HL-60 (cell line): Measurements from ENCODE around the gene ADAM20.

ENCODE experiments used
- DNase-seq, 2 experiments: peaks; one replicate each; pipeline ENCODE4 v3.0.0-alpha.2; 2010 to 2020; ENCODE audit warnings: low read depth in 1 of 2, low spot score in 1 of 2
- H3K27ac ChIP-seq: fragments of 250-450 bp; sonication (Bioruptor Pico); replicated peaks from 2 replicates; pipeline ENCODE4 v1.5.1; 2020; ENCODE audit warnings: mild to moderate bottlenecking, moderate library complexity
- H3K27me3 ChIP-seq: fragments of 250-450 bp; sonication (Bioruptor Pico); 2 replicates; pipeline ENCODE4 v1.5.1; 2021; ENCODE audit warnings: mild to moderate bottlenecking, moderate library complexity; ENCODE audit not compliant: insufficient read depth, poor library complexity, severe bottlenecking
- H3K4me3 ChIP-seq: replicated peaks from 2 replicates; pipeline ENCODE4 v1.5.1; 2011; ENCODE audit warnings: mild to moderate bottlenecking, control low read depth, low read length; ENCODE audit not compliant: insufficient read depth
- GABPA ChIP-seq: IDR thresholded peaks from 2 replicates; pipeline ENCODE4 v1.6.1; 2012; ENCODE audit warnings: low read depth
- POLR2AphosphoS5 ChIP-seq: IDR thresholded peaks from 2 replicates; pipeline ENCODE4 v1.6.1; 2012; ENCODE audit warnings: low read depth
- SPI1 ChIP-seq: IDR thresholded peaks from 2 replicates; pipeline ENCODE4 v1.6.1; 2012; ENCODE audit warnings: low read depth, mild to moderate bottlenecking, borderline replicate concordance
- TF ChIP-seq, protein P1 (sequence below): IDR thresholded peaks from one replicate; pipeline ENCODE4 v1.5.1; 2011; ENCODE audit warnings: low read length, control low read depth, inconsistent platforms; ENCODE audit not compliant: insufficient read depth
- TF ChIP-seq, protein P2 (sequence below): IDR thresholded peaks from 2 replicates; pipeline ENCODE4 v1.6.1; 2012; ENCODE audit warnings: low read depth; ENCODE audit not compliant: insufficient replicate concordance

ADAM20 gene

DNA sequence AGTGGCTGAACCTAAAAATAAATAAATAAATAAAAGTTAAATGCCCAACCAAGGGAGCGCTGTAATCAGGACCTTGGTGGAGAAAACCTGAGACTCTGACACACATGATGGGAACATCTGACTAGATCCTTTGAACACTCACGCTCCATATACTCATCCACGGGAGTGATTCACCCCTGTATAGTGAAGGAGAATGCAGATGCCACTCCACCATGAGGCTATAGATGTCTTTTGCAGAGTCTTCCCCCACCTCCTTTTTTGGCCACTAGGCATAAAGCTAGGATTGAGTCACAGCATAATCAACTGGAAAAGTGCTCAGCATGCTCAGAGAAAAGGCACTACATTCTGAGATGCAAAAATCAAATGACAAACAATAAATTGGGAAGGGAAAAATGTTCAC is 19.0 kb downstream of the ADAM20 start:
- Histone ChIP-seq H3K27ac (no peak overlapping the region), H3K4me3 (no peak overlapping the region), H3K27me3 (no peaks in the 10 kb centered on the region)
- DNase-seq = no peak
- TF ChIP-seq POLR2AphosphoS5 (no peak), SPI1 (no peak), GABPA (no peak)
- TF ChIP-seq, protein P1, sequence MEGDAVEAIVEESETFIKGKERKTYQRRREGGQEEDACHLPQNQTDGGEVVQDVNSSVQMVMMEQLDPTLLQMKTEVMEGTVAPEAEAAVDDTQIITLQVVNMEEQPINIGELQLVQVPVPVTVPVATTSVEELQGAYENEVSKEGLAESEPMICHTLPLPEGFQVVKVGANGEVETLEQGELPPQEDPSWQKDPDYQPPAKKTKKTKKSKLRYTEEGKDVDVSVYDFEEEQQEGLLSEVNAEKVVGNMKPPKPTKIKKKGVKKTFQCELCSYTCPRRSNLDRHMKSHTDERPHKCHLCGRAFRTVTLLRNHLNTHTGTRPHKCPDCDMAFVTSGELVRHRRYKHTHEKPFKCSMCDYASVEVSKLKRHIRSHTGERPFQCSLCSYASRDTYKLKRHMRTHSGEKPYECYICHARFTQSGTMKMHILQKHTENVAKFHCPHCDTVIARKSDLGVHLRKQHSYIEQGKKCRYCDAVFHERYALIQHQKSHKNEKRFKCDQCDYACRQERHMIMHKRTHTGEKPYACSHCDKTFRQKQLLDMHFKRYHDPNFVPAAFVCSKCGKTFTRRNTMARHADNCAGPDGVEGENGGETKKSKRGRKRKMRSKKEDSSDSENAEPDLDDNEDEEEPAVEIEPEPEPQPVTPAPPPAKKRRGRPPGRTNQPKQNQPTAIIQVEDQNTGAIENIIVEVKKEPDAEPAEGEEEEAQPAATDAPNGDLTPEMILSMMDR = no peak
- TF ChIP-seq, protein P2, sequence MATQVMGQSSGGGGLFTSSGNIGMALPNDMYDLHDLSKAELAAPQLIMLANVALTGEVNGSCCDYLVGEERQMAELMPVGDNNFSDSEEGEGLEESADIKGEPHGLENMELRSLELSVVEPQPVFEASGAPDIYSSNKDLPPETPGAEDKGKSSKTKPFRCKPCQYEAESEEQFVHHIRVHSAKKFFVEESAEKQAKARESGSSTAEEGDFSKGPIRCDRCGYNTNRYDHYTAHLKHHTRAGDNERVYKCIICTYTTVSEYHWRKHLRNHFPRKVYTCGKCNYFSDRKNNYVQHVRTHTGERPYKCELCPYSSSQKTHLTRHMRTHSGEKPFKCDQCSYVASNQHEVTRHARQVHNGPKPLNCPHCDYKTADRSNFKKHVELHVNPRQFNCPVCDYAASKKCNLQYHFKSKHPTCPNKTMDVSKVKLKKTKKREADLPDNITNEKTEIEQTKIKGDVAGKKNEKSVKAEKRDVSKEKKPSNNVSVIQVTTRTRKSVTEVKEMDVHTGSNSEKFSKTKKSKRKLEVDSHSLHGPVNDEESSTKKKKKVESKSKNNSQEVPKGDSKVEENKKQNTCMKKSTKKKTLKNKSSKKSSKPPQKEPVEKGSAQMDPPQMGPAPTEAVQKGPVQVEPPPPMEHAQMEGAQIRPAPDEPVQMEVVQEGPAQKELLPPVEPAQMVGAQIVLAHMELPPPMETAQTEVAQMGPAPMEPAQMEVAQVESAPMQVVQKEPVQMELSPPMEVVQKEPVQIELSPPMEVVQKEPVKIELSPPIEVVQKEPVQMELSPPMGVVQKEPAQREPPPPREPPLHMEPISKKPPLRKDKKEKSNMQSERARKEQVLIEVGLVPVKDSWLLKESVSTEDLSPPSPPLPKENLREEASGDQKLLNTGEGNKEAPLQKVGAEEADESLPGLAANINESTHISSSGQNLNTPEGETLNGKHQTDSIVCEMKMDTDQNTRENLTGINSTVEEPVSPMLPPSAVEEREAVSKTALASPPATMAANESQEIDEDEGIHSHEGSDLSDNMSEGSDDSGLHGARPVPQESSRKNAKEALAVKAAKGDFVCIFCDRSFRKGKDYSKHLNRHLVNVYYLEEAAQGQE = no peak

DNA sequence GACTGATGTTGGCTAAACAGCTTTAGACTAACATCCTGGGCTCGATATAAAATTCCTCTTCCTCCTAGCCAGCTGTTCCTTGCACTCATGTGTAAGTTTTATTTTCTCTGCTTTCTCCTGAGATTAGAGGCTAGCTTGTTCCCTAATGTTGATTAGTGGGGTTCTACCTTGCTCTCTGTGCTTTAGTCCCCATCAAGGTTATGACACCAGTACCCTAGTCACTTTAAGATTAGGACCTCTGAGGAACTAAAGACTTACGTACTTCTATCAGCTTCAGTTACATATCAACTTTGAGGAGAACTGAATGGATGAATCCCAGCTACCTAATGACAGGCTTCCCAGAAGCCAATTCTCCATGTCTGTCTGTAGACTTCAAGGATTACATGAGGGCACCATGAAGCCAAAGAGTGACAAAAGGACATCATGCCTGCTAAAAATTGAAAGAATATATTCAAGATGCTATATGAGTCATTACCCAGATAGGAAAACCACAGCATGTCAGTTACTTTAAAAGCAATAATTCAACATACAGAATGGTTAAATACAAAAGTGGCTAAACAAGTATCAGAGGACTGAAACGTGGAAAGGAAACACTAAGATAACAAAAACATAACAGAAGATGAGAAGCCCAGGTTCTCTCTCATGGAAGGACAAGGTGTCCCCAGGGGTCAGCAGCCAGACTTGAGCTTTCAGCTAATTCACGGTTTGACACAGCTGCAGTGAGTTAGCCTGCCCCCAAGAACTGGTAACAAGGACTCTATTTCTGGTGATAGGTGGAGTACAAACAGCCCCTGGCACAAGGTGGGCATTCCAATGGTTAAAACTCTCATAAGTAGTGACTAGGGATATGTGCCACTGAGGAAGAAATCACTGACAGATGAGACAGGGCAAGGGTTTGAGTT is 20.4 kb downstream of the ADAM20 start:
- TF ChIP-seq, protein P2 = no peak
- TF ChIP-seq, protein P1 = no peak
- no peak for TF ChIP-seq GABPA
- TF ChIP-seq POLR2AphosphoS5 = no peak
- TF ChIP-seq SPI1 = no peak
- Histone ChIP-seq H3K27ac (no peak overlapping the region), H3K4me3 (no peak overlapping the region), H3K27me3 (no peaks in the 10 kb centered on the region)
- no peak for DNase-seq

DNA sequence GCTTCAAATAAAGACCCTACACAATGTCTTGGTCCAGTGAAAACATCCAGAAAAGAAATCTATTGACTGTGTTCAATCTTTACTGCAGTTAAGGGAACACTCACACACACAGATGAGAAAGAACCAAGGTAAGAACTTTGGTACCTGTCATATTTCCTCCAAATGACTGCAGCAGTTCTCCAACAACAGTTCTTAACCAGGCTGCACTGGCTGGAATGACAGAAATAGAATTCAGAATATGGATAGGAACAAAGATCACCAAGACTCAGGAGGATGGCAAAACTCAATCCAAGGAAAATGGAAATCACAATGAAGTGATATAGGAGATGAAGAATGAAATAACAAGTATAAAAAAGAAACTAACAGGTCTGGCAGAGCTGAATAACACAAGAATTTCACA is 36.6 kb downstream of the ADAM20 start:
- Histone ChIP-seq H3K27ac (no peak overlapping the region), H3K27me3 (no peaks in the 10 kb centered on the region), H3K4me3 (no peak overlapping the region)
- TF ChIP-seq SPI1 = no peak
- TF ChIP-seq, protein P1 = no peak
- no peak for TF ChIP-seq GABPA
- no peak for TF ChIP-seq POLR2AphosphoS5
- TF ChIP-seq, protein P2 = no peak
- DNase-seq = no peak
